ENCODE measurements around the gene PRKD2.
A peak's percentile ranks its signal among the peaks of the same experiment; 100 is the strongest.

PRKD2 gene

DNA sequence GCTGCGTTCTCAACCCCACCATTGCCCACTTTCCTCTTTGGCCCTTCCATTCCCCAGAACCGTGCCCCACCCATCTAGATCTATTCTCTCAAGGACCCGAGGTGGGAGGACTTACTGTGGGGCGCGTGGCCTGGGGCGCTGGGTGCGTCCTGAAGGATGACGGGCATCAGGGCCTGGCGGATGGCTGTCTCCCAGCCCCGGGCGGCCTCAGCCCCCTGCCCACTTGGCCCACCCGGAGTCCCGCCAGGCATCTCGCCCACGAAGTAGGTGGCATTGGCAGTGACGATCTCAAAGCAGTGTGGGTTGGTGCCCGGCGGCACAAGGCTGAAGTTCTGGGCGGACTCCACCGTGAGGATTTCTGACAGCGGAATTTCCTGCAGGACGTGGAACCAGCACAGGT lies 23.2 kb downstream of the PRKD2 start:
- no peak for FAIRE-seq

DNA sequence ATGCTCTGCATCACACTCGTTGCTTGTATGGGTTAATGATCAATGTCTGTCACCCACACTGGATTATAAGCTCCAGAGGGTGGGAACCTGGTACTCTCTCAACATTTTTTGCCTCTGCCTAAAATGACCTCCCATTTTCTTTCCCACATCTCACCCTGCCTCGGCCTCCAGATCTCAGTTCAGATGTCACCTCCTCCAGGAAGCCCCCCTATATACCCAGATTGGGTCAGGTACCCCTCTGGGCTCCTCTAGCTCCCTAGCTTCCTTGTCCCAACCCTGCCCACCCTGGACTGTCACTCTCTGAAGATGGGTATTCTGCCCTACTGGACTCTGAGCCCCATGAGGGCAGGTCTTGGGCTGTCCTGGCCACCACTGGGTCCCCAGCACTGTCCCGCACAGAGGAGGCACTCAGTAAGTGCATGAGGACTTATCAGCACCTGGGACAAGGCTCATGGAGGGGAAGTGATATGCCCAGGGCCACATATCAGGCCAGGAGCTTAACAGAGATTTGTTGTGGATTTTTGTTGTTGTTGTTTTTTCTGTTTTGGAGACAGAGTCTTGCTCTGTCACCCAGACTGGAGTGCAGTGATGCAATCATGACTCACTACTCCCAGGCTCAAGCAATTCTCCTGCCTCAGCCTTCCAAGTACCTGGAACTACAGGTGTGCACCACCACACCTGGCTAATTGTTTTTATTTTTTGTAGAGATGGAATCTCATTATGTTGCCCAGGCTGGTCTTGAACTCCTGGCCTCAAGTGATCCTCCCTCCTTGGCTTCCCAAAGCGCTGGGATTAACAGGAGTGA lies 23.8 kb downstream of the PRKD2 start:
- DNase-seq (ENCODE audit: insufficient read length, low spot score) = no peak
- FAIRE-seq = no peak
- TF ChIP-seq POLR2A (IDR thresholded peaks at IDR 0.05; ENCODE audit: low read depth, low read length) = no peak

More for the DNA sequence above, 23.2 kb downstream of the PRKD2 start:
- DNase-seq (ENCODE audit: insufficient read length, low spot score) = no peak
- no peak for TF ChIP-seq POLR2A (IDR thresholded peaks at IDR 0.05; ENCODE audit: low read depth, low read length)

DNA sequence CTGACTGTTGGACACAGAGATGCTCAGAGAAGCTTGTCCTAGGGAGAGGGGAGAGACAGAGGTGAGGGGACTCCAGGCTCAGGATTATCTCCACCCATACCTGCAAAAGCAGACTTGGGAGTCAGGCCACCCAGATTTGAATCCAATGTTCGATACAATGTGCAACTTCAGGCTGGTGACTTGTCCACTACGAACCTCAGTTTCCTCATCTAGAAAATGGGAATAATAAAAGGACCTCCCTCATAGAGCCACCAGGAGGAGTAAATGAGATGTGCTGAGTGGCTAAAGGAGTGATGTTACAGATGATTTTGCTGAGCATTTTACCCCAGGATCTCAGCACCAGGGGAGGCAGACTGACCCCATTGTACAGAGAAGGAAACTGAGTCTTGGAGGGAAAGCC lies 25.0 kb downstream of the PRKD2 start:
- no peak for DNase-seq (ENCODE audit: insufficient read length, low spot score)
- FAIRE-seq = no peak
- no peak for TF ChIP-seq POLR2A (IDR thresholded peaks at IDR 0.05; ENCODE audit: low read depth, low read length)

DNA sequence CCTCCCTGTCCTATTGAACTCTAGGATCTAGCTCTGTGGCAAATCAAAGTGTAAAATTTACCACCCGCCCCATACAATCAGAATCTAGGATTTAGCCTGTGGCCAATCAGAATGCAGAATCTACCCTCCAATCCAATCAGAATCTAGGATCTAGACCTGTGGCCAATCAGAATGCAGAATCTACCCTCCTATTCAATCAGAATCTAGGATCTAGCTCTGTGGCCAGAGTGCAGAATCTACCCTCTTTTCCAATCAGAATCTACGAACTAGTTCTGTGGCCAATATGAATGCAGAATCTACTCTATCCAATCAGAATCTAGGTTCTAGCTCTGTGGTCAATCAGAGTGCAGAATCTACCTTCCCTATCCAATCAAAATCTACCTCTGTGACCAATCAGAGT lies 25.8 kb downstream of the PRKD2 start:
- DNase-seq (ENCODE audit: insufficient read length, low spot score) (no peak), FAIRE-seq (no peak)

DNA sequence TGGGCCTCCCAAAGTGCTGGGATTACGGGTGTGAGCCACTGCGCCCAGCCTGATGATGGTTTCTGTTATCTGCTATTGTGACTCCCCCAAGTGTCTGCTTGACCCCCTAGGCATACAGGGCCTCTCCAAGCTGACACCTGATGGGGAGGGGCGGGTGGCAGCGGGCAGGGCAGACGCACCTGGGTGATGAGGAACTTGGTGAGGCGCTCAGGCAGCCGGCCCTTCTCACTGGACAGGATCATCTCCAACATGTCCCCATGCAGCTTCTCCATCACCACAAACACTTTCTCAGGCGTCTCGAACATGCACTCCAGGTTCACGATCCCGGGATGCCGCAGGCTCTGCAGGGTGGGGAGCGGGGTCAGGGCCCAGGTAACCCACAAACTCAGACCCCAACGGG lies 27.6 kb downstream of the PRKD2 start:
- no peak for FAIRE-seq
- no peak for TF ChIP-seq POLR2A (IDR thresholded peaks at IDR 0.05; ENCODE audit: low read depth, low read length)
- no peak for DNase-seq (ENCODE audit: insufficient read length, low spot score)

More for the DNA sequence above, 25.8 kb downstream of the PRKD2 start:
- TF ChIP-seq POLR2A (IDR thresholded peaks at IDR 0.05; ENCODE audit: low read depth, low read length) = no peak

DNA sequence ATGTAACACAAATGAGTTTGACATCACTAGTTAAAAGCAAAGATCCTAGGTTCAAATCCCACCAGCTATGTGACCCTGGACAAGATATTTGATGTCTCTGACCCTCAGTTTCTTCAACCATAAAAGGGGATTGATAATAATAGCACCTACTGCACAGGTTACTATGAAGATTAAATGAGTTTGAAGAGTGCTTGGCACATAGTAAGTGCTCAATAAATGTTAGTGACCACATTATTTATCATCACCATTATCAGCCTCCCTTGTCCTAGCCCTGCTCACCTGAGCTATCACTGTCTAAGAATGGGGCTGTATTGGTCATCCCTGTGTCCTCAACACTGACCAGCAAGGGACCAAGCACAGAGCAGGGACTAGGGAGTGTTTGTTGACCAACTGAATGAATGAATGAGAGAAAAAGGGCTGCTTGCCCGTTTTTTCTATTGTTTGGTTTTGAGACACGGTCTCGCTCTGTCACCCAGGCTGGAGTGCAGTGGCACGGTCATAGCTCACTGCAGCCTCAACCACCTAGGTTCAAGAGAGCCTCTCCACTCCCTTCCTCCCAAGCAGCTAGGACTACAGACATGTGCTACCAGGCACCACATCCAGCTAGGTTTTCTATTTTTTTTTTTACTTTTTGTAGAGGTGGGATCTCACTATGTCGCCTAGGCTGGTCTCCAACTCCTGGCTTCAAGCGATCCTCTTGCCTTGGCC lies 29.3 kb downstream of the PRKD2 start:
- DNase-seq (ENCODE audit: insufficient read length, low spot score) = no peak
- no peak for TF ChIP-seq POLR2A (IDR thresholded peaks at IDR 0.05; ENCODE audit: low read depth, low read length)
- no peak for FAIRE-seq

DNA sequence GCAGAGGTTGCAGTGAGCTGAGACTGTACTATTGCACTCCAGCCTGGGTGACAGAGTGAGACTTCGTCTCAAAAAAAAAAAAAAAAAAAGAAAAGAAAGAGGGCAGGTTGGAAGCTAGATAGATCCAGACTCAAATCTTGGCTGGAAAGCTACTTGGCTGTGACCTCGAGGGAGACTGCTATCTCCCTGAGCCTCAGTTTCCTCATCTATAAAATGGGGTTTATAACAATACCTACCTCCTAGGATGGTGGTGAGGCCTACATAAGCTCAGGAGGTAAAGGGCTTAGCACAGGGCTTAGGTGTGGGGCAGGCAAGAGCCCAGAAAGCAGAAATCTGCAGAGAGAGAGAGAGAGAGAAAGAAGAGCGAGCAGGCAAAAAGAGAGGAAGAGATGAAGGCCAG lies 31.7 kb downstream of the PRKD2 start:
- no peak for TF ChIP-seq POLR2A (IDR thresholded peaks at IDR 0.05; ENCODE audit: low read depth, low read length)
- no peak for DNase-seq (ENCODE audit: insufficient read length, low spot score)
- FAIRE-seq = no peak

DNA sequence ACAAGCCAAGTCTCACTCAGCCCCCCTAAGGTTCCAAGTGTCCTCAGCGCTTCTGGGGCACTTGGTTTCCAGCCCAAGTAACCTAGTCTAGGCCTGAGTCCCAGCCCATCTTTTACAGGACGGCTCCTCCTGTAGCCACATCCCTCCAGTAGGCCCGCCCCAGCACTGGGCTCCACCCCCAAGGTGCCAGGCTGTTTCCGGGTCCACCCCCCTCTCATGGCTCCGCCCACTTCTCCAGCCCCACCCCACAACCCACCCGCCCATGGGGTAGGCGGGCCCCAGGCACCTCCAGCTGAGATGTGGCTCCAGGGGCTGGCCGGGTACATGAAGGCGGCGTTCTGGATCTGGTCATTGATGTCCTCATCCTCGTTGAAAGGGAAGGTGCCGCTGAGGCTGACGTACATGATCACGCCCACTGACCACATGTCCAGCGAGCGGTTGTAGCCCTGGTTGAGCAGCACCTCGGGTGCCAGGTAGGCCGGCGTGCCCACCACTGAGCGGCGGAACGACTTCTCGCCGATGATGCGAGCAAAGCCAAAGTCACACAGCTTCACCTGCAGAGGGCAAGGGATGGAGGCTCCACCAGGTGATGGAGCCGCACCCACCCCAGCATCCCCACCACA lies 38.7 kb downstream of the PRKD2 start:
- FAIRE-seq (no peak), DNase-seq (ENCODE audit: insufficient read length, low spot score) (no peak)

DNA sequence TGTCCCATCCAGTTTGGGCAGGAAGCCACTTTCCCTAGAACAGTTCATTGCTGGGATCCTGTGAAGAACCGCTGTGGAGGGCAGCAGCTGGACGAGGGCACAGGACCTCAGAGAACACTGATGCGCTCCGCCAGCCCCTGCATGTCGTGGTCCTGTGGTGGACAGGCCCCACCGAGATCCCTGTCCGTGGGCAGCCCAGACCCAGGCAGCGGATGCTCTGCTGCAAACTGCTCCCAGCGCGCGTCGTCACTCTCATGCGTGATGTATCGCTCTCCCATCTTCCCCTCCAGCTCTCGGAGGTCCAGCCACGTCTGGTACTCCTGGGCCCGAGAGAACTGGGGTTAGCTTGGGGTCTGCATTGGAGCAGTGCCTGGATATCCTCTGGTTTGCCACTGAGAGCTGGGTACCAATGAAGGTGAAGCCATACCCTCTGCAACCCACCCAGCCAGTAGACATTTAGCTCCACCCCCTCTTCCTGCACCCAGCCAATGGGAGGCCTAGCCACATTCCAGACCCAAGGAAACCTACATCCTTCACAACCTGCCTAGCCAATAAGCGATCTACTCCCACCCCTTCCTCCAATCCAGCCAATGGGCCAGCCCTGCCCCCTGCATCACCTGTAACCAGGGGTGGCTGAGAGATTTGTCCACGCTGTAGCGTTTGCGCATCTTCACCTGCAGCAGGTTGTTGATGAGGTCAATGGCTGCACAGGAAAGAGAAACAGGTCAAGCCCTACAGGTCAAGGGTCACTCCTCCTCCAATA lies 42.3 kb downstream of the PRKD2 start:
- DNase-seq (ENCODE audit: insufficient read length, low spot score) (no peak), FAIRE-seq (no peak)
- TF ChIP-seq POLR2A (IDR thresholded peaks at IDR 0.05; ENCODE audit: low read depth, low read length) = no peak

More for the DNA sequence above, 38.7 kb downstream of the PRKD2 start:
- no peak for TF ChIP-seq POLR2A (IDR thresholded peaks at IDR 0.05; ENCODE audit: low read depth, low read length)

DNA sequence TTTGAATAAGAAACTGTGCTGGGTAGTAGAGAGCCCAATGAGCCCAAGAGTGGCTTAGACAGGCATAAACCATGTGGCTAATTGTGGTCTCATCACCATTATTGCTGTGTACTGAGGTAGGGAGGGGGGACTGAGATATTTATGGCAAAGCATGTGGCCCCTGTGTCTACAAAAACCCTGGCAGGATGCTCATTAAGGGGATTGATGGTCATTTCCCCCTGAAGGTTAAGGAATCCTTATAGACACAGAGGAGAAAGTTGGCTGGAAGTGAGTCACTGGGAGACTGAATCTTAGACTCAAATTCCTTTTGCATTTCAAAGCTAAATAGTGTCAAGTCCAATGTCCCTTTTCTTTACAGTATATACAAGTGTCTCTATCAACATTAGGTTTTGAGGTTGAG lies 46.1 kb downstream of the PRKD2 start:
- DNase-seq (ENCODE audit: insufficient read length, low spot score) (no peak), FAIRE-seq (no peak)
- no peak for TF ChIP-seq POLR2A (IDR thresholded peaks at IDR 0.05; ENCODE audit: low read depth, low read length)

DNA sequence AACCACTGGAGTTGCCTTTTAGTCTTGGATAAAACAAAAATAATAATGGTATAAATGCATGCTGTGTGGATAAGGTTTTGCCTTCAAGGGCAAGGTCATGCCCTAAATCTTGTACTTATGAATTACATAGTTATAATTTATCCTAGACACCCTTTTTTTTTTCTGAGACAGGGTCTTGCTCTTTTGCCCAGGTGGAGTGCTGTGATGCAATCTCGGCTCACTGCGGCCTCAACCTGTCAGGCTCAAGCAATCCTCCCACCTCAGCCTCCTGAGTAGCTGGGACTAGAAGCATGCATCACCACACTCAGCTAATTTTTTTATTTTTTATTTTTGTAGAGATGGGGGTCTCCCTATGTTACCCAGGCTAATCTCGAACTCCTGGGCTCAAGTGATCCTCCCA lies 48.3 kb downstream of the PRKD2 start:
- FAIRE-seq (no peak), DNase-seq (ENCODE audit: insufficient read length, low spot score) (no peak)
- no peak for TF ChIP-seq POLR2A (IDR thresholded peaks at IDR 0.05; ENCODE audit: low read depth, low read length)

DNA sequence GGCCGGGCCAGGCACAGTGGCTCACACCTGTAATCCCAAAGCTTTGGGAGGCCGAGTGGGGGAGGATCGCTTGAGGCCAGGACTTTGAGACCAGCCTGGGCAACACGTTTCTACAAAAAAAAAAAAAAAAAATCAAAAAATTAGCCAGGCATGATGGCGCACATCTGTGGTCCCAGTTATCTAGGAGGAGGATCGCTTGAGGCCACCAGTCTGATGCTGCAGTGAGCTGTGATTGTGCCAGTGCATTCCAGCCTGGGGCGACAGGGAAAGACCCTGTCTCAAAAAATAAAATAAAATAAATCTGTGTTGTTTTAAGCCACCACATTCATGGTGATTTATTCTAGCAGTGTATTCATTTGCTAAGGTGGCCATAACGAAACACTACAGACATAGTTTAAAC lies 51.8 kb downstream of the PRKD2 start:
- TF ChIP-seq POLR2A (IDR thresholded peaks at IDR 0.05; ENCODE audit: low read depth, low read length) = no peak
- FAIRE-seq = no peak
- no peak for DNase-seq (ENCODE audit: insufficient read length, low spot score)

DNA sequence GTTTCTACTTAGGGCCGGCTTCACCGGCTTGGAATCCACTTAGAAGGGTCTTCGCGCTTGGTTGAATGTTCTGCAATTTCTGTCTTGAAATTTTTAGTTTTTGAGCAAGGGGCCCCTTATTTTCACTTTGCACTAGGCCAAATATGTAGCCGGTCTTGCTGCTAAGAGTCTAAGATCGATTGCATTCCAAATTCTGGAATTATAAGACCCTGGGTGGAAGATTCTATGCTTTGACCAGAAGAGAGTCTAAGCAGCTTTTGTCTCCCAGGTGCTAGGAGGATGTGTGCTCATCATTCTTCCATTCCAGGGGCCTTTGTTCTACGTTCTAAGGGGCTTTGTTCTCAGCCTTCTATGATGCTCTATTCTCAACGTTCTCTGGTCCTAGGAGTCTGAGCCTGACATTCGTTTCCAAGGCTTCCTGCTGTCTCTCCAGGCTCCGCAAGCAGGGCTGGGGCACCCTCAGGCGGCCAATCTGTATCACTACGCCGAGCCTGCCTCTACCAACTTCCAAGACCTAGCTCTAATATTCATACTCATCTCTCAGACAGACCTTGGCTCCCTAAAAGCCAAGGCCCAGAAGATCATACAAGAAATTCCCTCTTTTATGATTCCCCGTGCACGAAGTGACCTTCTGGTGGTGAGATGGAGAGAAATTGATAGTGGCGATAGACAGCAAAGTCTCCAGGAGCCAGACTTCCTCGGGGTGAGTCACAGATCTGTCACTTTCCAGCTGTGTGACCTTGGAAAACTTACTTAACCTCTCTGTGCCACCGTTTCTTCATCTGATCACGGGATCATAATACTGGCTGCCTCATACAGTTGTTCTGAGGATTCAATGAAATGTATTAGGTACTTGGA lies 55.0 kb downstream of the PRKD2 start:
- FAIRE-seq = peak; percentile 69
- DNase-seq (ENCODE audit: insufficient read length, low spot score) = peak; percentile 75
- no peak for TF ChIP-seq POLR2A (IDR thresholded peaks at IDR 0.05; ENCODE audit: low read depth, low read length)

All from H54 (cell line).